ENCODE measurements around the gene SURF2.

The SURF2 gene

DNA sequence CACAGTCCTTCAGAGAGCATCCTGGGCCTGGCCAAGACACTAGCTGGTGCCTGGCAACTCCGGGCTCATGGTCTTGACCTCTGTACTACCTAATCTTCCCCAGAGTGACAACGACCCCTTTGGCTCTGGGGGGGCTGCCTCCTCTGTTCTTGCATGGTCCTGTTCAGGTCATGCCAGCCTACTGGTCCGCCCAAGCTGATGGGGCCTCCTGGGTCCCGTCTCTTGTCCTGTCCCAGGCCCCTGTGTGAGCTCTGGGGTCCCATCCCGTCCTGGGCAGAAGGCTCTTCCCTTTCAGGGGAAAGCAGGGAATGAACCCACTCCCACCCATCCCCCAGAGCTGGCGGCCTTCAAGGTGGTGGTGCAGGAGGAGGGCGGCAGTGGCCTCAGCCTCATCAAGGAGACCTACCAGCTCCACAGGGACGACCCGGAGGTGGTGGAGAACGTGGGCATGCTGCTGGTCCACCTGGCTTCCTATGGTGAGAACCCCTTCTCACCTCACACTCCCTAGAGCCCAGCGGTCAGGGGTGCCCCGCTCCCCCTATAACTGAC is 48.2 kb downstream of the SURF2 start:
- no peak for DNase-seq

DNA sequence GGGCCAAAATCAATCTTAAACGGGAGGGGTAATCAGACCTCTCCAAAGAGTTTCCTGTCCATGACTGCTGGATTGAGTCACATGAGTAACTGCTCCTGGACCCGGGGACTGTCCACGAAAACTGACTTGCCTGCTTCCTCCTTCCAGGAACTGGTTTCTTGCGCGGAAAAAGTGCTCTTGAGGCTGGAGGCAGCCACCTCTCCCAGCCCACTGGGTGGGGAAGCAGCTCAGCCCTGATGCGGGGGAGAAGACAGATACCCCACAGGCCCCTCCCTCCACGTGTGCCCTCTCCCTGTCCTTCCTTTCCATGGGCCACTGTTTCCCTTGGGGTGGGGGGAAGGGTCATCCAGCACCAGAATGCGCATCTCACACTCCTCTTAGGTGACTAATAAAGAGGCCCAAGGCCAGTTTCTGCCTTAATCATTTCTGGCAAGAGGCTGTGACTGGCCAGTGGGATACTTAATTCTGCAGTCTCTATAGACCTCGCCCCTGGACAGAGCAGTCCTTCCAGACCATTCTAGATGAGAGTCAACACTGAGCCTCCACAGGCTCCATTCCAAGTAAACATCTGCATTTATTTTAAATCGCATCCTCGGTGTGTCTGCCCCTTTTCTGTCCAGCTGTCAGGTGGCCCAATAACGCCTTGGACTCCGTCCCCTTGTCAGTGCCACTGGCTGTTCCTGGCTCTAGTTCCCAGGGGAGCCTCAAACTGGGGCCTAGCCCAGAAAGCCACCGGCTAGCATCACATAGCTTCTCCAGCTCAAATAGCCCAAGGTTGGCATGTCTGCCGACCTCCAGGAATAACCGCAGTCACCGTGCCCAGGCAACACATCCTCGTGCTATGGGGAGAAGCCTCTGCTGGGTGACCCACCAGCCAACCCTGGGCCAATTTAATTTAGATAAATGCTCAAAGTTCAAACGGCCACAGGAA is 49.4 kb downstream of the SURF2 start:
- no peak for DNase-seq

DNA sequence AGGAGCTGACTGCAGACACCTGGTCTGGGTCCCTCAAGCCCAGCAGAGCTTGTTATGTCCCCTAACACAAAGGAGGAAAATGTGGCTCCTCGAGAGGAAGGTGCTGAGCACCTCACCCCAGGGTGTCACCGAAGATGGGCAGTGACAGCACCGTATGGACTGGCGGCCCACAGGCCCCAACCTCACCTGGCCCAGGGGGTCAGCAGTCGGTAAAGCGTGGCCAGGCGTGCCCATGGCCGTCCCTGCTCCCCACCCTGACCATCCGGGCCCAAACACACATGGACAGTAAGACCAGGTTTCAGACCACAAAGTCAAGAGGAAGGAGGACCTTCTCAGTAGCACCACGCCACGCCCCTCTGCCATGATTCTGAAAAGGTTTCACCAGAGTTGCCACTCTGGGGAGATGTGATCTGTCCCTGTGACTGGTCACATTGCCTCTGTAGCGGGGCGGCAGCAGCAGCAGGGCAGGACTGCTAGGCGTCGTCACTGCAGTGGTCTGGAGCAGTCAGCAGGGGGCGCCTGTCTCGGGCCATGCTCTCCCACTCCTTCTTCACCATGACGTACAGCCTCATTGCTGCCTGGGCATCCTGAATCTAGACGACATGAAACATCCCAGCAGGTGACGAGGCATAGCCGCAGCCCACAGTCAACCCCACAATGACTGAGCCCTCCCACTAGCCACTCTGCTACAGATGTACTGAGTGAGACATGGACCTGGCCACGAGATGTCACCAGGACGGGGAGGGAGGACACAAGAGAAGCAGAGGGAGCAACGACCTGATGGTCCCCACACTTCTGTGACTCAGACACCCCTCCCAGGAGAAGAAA is 50.3 kb downstream of the SURF2 start:
- peak; percentile 70 for DNase-seq

DNA sequence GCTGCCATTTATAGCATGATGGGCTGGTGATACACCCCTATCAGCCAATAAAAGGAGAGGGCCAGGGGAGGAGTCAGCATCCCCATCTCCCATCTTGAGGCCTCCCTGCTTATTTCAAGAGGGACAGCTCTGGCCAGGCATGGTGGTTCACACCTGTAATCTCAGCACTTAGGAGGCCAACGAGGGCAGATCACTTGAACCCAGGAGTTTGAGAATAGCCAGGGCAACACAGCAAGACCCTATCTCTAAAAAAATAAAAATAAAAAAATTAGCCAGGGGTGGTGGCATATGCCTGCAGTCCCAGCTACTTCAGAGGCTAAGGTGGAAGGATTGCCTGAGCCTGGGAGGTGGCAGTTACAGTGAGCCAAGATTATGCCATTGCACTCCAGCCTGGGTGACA is 51.7 kb downstream of the SURF2 start:
- DNase-seq: no peak
